ENCODE measurements around the gene BTNL3.

The BTNL3 gene

GRCh38 chr5:181047921-181048320, 59.3 kb downstream of the BTNL3 start:
- no peak for DNase-seq (ENCODE audit: low spot score)

DNA sequence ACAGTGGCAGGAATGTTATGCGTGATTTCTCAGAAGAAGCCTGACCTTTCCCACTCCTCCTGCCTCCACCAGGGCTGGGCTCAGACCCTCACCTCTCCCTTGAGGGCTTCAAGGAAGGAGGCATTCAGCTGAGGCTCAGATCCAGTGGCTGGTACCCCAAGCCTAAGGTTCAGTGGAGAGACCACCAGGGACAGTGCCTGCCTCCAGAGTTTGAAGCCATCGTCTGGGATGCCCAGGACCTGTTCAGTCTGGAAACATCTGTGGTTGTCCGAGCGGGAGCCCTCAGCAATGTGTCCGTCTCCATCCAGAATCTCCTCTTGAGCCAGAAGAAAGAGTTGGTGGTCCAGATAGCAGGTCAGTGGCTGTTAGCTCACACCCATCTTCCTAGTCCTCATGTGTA, 61.4 kb downstream of the BTNL3 start:
- no peak for DNase-seq (ENCODE audit: low spot score)

DNA sequence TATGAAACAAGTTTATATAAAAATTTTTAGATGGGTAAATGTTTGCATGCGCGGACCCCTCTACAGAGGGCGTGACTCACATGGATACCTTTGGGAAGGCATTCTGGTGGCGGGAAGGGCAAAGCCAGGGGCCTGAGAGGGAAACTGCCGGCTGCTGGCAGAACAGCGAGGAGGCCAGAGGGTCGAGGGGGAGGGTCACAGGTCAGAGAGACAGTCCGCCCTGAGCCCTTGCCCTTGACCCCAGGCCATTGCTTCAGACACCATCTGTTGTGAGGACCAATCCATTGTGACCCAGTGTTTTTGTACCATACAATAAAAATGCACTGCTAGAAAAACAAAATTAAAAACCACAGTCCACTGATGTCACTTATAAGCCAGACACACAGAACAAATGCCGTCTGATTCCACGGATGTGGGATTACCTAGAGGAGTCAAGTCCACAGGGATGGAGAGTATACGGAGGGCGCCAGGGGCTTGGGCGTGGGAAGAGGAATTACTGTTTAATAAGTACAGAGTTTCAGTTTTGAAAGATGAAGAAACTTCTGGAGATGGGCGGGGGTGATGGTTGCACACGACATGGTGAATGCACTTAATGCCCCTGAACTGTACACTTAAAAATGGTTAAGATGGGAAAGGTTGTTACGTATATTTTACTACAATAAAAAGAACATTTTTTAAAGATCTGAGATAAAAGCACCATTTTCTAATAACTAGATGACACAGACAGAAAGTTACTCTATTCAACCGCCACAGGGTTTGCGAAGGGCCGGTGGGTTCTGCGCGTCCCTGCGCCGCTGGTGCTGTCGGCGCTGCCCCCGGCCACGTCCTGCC, 63.4 kb downstream of the BTNL3 start:
- DNase-seq (ENCODE audit: low spot score) = no peak

DNA sequence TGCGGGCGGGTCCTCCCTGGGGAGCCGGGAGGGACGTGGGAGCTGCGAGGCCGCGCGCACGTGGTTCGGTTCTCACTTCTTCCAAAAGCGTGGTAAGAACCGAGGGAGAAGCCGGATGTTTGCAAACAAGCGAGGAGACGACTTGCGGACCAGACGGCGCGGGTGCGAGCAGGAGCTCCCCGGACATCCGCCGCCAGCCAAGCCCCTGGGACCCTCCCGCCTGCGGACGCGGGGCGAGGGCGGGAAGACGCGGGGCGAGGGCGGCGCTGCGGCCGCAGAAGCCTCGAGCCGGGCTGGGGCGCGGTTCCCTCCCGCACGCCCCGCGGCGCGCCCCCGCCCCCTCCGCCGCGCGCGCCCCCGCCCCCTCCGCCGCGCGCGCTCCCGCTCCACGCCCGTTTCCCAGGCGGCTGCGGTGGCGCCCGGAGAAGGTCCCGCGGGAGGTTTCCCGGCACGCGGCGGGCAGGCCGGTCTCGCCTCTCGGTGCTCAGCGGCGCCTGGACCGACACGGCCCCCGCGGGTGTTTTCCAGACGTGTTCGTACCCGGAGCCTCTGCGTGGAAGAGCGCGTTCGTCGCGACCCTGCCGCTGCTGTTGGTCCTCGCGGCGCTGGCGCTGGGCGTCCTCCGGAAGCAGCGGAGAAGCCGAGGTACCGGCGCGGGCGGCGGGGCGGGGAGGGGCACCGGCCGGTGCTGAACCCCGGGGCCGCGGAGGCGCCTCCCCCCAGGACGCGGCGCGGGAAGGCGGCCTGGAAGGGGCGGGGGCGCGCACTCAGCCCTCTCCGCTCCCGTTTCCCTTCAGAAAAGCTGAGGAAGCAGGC, 64.2 kb downstream of the BTNL3 start:
- peak; percentile 14 for DNase-seq (ENCODE audit: low spot score)

DNA sequence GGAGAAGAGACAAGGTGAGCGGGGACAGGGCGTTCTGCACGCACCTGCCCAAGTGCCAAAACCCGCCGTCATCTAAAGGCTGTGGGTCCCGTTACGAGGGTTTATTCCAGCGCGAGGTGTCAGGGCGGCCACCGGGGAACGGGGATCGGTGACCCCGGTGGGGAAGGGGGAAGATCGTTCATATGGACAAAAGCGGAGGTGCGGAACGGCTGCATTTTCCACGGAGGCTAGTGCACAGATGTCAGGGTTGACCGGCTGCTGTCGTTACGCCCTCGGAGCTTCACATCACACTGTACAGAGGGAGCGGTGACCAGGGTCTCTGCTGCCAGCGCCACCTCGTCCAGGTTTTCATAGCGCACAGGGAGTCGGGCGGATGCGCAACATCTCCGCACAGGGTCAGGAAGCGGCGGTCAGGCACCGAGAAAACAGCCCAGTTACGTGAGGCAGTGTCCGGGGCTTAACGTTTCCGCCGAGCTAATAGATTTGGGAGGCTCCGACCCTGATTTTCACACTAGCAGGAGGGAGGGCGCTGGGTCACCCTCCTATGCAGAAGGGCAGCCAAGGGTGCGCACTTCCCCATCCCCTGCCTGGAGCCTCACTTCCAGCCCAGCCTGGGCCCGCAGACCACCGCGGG, 65.0 kb downstream of the BTNL3 start:
- no peak for DNase-seq (ENCODE audit: low spot score)

GRCh38 chr5:181054138-181054537, 65.5 kb downstream of the BTNL3 start:
- no peak for DNase-seq (ENCODE audit: low spot score)

DNA sequence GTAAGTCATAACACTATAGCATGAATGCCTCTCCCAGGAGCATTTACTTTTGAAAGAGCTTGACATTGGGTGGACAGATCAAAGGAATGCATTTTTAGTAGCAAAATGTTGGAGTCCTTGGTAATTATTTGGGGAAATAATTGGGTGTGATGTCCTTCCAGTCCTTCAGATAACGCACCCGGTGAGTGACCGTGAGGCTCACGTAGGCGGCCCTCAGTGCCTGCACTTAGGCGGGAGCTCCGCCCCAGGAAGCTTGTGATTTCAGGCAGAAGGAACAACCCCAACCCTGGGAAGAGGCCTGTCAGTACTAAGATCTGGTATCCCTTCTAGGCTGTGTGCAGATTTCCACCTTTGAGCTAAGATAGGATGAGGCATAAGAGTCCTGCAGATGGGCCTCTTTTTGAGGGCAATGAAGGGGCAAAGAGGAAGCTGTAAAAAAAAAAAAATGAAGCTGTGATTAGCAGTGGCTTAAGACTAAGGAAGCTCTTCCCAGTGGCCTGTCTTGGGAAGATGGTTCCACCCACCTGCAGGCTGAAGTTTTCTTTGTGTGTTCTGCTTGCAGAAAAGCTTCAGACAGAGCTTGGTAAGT, 66.3 kb downstream of the BTNL3 start:
- DNase-seq (ENCODE audit: low spot score) = no peak

All from kidney capillary endothelial cell (primary cell).